OCI-LY3 (cell line): ENCODE data around the gene MYBL2.

Experiments used
- H2AFZ ChIP-seq: fragments of 200-600, 300-600 bp; shearing (Covaris generic); 2 replicates; pipeline ENCODE4 v1.6.0; 2014; ENCODE audit warnings: antibody characterized with exemption, low read depth, low read length
- H3K27ac ChIP-seq: fragments of 200-600, 300-600 bp; sonication (generic); 2 replicates; pipeline ENCODE4 v1.5.1; 2014; ENCODE audit warnings: mild to moderate bottlenecking, low read length, moderate library complexity, mixed read lengths
- H3K27me3 ChIP-seq: fragments of 200-600, 300-600 bp; sonication (generic); 2 replicates; pipeline ENCODE4 v1.6.1; 2014; ENCODE audit warnings: low read depth, low read length, mixed read lengths
- H3K36me3 ChIP-seq: fragments of 200-600, 300-600 bp; sonication (generic); replicated peaks from 2 replicates; pipeline ENCODE3; 2014; ENCODE audit warnings: low read depth, low read length, mixed read lengths
- H3K4me1 ChIP-seq: fragments of 300-600, 200-600 bp; sonication (generic); 2 replicates; pipeline ENCODE4 v1.6.1; 2014; ENCODE audit warnings: low read length, mixed read lengths
- H3K4me2 ChIP-seq: fragments of 200-600, 300-600 bp; sonication (generic); 2 replicates; pipeline ENCODE4 v1.6.1; 2014; ENCODE audit warnings: low read length, mixed read lengths
- H3K4me3 ChIP-seq: fragments of 300-600, 200-600 bp; sonication (generic); 2 replicates; pipeline ENCODE4 v1.5.1; 2014; ENCODE audit warnings: antibody characterized with exemption, mild to moderate bottlenecking, low read length, moderate library complexity
- H3K79me2 ChIP-seq: fragments of 300-600, 200-600 bp; shearing (Covaris generic); 2 replicates; pipeline ENCODE4 v1.6.1; 2014; ENCODE audit warnings: mild to moderate bottlenecking, low read length, mixed read lengths
- H3K9ac ChIP-seq: fragments of 300-600, 200-600 bp; shearing (Covaris generic); 2 replicates; pipeline ENCODE4 v1.6.0; 2014; ENCODE audit warnings: mild to moderate bottlenecking, low read length, moderate library complexity
- H3K9me3 ChIP-seq: fragments of 200-600, 300-600 bp; shearing (Covaris generic); 2 replicates; pipeline ENCODE4 v1.6.1; 2014; ENCODE audit warnings: low read length, mixed read lengths; ENCODE audit not compliant: insufficient read depth
- H4K20me1 ChIP-seq: fragments of 200-600, 300-600 bp; sonication (generic); 2 replicates; pipeline ENCODE4 v1.6.1; 2016; ENCODE audit warnings: low read length, mixed read lengths; ENCODE audit not compliant: insufficient read depth
- CTCF ChIP-seq: fragments of 200-600, 300-600 bp; sonication (generic); IDR thresholded peaks from 2 replicates; pipeline ENCODE4 v1.5.1; 2014; ENCODE audit warnings: antibody characterized with exemption, low read length, low read depth
- EZH2phosphoT487 ChIP-seq: fragments of 200-600 bp; shearing (Covaris generic); IDR thresholded peaks from 2 replicates; pipeline ENCODE4 v1.6.1; 2018; ENCODE audit warnings: antibody characterized with exemption, mixed run types, low read depth

Gene MYBL2

GRCh38 chr20:43676368-43676767 is 9.5 kb downstream of the MYBL2 start:
- Histone ChIP-seq H3K9me3 (no peaks in the 10 kb centered on the region), H3K27ac (no peak overlapping the region), H3K27me3 (no peaks in the 10 kb centered on the region), H3K4me3 (no peak overlapping the region), H3K4me1 (peaks cover 29% of the 10 kb centered on the region), H3K9ac (no peak overlapping the region), H3K79me2 (peaks cover 95% of the 10 kb centered on the region), H3K4me2 (no peak overlapping the region), H3K36me3 (peaks cover 59% of the 10 kb centered on the region), H2AFZ (no peak overlapping the region), H4K20me1 (peaks cover 23% of the 10 kb centered on the region)
- TF ChIP-seq CTCF (no peak), EZH2phosphoT487 (no peak)

GRCh38 chr20:43680981-43681380 is 14.1 kb downstream of the MYBL2 start:
- Histone ChIP-seq H3K4me1 (peaks cover 64% of the 10 kb centered on the region), H3K27me3 (no peaks in the 10 kb centered on the region), H3K4me3 (peak overlapping the region; percentile 56), H3K36me3 (peaks cover 49% of the 10 kb centered on the region), H3K27ac (peak overlapping the region; percentile 94), H3K9me3 (no peaks in the 10 kb centered on the region), H4K20me1 (peaks cover 18% of the 10 kb centered on the region), H2AFZ (no peak overlapping the region), H3K9ac (peak overlapping the region; percentile 84), H3K4me2 (peak overlapping the region; percentile 81), H3K79me2 (peaks cover 82% of the 10 kb centered on the region)
- TF ChIP-seq EZH2phosphoT487 (no peak), CTCF (no peak)

- peak overlapping the region; percentile 81 for H3K4me2 ChIP-seq
- H2AFZ ChIP-seq = no peak overlapping the region
Observed at GRCh38 chr20:43681468-43681942, 14.6 kb downstream of the MYBL2 start.

GRCh38 chr20:43681991-43682410 is 15.1 kb downstream of the MYBL2 start:
- peaks cover 9% of the 10 kb centered on the region; the same call in 1 of the 2 replicates for H4K20me1 ChIP-seq
- H3K27me3 ChIP-seq = no peaks in the 10 kb centered on the region
- no peaks in the 10 kb centered on the region for H3K9me3 ChIP-seq
- peaks cover 72% of the 10 kb centered on the region for H3K4me1 ChIP-seq
- H3K4me2 ChIP-seq = peak overlapping the region; percentile 81
- H3K36me3 ChIP-seq = peaks cover 49% of the 10 kb centered on the region
- peaks cover 82% of the 10 kb centered on the region for H3K79me2 ChIP-seq
- TF ChIP-seq EZH2phosphoT487 (no peak), CTCF (no peak)
- peak overlapping the region; percentile 94 for H3K27ac ChIP-seq
- no peak overlapping the region for H2AFZ ChIP-seq
- peak overlapping the region; percentile 84 for H3K9ac ChIP-seq
- peak overlapping the region; percentile 56 for H3K4me3 ChIP-seq

More at GRCh38 chr20:43681468-43681942, 14.6 kb downstream of the MYBL2 start:
- H3K9me3 ChIP-seq = no peaks in the 10 kb centered on the region
- H3K4me3 ChIP-seq = peak overlapping the region; percentile 56
- peaks cover 14% of the 10 kb centered on the region for H4K20me1 ChIP-seq
- H3K79me2 ChIP-seq = peaks cover 82% of the 10 kb centered on the region
- TF ChIP-seq EZH2phosphoT487 = no peak
- TF ChIP-seq CTCF = peak; percentile 41
- H3K27me3 ChIP-seq = no peaks in the 10 kb centered on the region
- H3K4me1 ChIP-seq = peaks cover 67% of the 10 kb centered on the region
- H3K36me3 ChIP-seq = peaks cover 49% of the 10 kb centered on the region
- H3K9ac ChIP-seq = peak overlapping the region; percentile 84
- H3K27ac ChIP-seq = peak overlapping the region; percentile 94
